GM10266 (cell line): ENCODE results near the gene GABRQ.
"Not testable (repeated sequence)": the region's sequence is repeated elsewhere in the genome, so short reads cannot be mapped to it uniquely, and the experiment has no call there.

Experiments used
- DNase-seq: peaks from one replicate; pipeline ENCODE4 v3.0.0; 2012; ENCODE audit errors: extremely low spot score
- TF ChIP-seq, protein P1 (sequence below): IDR thresholded peaks from 2 replicates; pipeline ENCODE4 v1.5.1; 2012; ENCODE audit warnings: mild to moderate bottlenecking, low read depth; ENCODE audit not compliant: control insufficient read depth, insufficient read depth; ENCODE audit errors: missing control alignments

The GABRQ gene

DNA sequence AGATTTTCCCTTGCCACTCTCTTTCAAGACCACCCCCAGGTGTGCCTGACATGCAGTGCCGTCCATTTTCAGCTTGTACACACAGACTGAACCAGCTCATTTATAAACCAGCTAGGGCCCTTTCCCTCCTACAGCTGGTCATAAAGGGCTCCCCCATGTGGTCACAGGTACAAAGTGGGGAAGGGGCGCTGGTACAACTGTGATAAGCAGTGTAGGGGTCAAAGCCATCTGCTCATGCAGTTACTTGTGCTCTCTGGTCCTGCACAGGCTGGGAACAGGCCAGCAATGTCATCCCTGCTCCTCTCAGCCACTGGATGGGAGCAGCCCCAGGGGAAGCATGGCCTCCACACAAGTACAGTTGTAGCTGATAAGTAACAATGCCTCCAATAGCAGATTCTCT is 20.6 kb downstream of the GABRQ start:
- no peak for DNase-seq
- TF ChIP-seq, protein P1, sequence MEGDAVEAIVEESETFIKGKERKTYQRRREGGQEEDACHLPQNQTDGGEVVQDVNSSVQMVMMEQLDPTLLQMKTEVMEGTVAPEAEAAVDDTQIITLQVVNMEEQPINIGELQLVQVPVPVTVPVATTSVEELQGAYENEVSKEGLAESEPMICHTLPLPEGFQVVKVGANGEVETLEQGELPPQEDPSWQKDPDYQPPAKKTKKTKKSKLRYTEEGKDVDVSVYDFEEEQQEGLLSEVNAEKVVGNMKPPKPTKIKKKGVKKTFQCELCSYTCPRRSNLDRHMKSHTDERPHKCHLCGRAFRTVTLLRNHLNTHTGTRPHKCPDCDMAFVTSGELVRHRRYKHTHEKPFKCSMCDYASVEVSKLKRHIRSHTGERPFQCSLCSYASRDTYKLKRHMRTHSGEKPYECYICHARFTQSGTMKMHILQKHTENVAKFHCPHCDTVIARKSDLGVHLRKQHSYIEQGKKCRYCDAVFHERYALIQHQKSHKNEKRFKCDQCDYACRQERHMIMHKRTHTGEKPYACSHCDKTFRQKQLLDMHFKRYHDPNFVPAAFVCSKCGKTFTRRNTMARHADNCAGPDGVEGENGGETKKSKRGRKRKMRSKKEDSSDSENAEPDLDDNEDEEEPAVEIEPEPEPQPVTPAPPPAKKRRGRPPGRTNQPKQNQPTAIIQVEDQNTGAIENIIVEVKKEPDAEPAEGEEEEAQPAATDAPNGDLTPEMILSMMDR: no peak

DNA sequence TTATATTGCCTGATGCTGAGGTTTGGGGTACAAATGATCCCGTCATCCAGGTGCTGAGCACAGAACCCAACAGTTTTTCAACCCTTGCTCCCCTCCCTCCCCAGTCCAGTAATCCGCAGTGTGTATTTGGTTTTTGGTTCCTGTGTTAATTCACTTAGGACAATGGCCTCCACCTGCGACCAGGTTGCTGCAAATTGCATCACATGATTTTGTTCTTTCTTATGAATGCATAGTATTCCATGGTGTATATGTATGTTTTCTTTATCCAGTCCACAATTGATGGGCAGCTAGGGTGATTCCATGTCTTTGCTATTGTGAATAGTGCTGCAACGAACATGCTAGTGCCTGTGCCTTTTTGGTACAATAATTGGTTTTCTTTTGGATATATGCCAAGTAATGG is 25.4 kb downstream of the GABRQ start:
- TF ChIP-seq, protein P1: no peak
- DNase-seq: no peak

DNA sequence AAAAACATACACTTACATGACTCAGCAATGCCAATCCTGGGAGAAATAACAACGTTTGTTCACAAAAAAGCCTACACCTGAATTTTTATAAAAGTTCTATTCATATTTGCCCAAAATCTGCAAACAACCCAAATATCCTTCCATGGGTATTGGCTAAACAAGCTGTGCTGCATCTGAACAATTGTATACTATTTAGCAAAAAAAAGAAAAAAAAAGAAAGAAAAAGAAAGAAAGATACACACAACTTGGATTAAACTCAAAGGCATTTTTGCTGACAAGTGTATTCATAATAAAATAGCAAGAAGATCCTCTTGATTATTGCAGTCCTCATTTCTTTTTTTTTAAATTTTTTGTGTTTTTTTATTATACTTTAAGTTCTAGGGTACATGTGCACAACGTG is 36.4 kb downstream of the GABRQ start:
- no peak for DNase-seq
- TF ChIP-seq, protein P1: no peak

DNA sequence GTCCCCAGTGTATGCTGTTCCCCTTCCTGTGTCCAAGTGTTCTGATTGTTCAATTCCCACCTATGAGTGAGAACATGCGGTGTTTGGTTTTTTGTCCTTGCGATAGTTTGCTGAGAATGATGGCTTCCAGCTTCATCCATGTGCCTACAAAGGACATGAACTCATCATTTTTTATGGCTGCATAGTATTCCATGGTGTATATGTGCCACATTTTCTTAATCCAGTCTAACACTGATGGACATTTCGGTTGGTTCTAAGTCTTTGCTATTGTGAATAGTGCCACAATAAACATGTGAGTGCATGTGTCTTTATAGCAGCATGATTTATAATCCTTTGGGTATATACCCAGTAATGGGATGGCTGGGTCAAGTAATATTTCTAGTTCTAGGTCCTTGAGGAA is 37.0 kb downstream of the GABRQ start:
- DNase-seq: not testable (repeated sequence)

DNA sequence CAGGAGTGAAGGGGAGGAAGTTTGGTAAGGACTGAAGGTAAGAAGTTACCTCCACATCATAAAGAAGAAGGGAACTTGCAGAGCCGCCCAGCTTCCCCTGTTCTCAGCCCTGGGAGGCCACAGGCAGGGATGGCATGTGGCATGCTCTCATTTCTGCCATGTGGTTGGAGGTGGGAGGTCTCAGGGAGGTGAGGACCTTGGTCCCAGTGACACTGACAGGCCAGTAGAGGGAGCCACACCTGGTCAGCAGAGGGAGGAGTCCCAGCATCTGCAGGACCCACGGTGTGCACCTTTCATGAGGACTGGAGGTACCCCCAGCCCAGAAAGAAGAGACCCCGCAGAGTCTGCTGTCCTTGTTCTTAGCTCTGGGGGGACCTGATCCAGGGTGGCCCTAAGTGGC is 43.3 kb downstream of the GABRQ start:
- DNase-seq: not testable (repeated sequence)

DNA sequence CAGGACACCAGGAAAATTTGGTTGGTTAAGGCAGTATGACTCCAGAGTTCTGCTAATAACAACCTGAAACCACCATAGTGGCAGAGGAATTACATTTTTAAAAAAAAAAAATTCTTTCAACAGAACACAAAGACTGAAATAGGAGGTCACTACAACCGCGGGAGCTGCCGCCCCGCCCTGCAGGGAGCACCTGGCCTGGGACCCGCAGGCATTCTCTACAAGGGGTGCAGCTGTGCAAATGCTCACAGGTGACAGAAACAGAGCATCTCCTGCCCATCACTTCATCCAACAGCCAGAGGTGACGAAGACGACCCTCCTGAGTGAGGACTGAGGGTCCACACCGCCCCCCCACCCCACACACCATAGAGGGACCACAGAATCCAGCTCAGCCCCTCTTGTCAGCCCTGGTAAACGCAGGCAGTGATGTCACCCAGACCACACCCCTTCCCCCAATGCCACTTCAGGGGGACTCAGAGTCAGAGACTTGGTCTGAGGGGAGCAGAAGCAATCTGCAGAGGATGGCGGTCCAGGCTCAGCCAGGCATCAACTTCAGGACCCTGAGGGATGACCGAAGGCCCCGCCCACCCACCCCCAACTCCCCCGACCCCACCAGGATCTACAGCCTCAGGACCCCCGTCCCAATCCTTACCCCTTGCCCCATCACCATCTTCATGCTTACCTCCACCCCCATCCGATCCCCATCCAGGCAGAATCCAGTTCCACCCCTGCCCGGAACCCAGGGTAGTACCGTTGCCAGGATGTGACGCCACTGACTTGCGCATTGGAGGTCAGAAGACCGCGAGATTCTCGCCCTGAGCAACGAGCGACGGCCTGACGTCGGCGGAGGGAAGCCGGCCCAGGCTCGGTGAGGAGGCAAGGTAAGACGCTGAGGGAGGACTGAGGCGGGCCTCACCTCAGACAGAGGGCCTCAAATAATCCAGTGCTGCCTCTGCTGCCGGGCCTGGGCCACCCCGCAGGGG is 60.5 kb downstream of the GABRQ start, which contains the start of gene MAGEA3:
TSS of gene MAGEA3 (plus strand) at position 843 of the 980 bp plus-strand sequence. CDS start 2,039 bp downstream, outside the sequence.
- DNase-seq: not testable (repeated sequence)

DNA sequence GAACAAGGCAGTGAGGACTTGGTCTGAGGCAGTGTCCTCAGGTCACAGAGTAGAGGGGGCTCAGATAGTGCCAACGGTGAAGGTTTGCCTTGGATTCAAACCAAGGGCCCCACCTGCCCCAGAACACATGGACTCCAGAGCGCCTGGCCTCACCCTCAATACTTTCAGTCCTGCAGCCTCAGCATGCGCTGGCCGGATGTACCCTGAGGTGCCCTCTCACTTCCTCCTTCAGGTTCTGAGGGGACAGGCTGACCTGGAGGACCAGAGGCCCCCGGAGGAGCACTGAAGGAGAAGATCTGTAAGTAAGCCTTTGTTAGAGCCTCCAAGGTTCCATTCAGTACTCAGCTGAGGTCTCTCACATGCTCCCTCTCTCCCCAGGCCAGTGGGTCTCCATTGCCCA is 62.7 kb downstream of the GABRQ start:
- not testable (repeated sequence) for DNase-seq

DNA sequence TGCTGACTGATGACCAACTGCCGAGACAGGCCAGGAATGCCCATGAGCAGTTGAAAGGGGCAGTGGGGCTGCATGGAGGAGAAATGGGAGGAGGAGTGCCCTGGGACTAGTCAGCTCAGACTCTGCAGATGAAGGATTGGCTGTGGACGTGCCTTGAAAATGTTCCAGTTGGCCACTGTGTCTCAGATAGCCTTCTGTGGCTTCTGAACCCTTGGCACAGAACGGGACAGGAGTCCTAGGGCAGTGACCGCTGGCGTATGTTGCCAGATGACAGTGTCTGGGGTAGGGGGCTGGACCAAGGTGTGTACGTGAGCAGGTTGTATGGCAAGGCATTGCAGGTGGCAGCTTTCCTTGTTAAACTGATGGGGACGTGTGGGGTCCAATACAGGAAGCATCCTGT is 68.8 kb downstream of the GABRQ start:
- not testable (repeated sequence) for DNase-seq
